ENCODE data around the gene RAB20. TPM values are rescaled to one million over a fixed set of nuclear protein-coding genes. Genes with fewer than 3 reads are reported as not detected.
"Not testable (repeated sequence)": the region's sequence is repeated elsewhere in the genome, so short reads cannot be mapped to it uniquely, and the experiment has no call there.

Gene RAB20
- total RNA-seq, 1 donor = 4.7 TPM

DNA sequence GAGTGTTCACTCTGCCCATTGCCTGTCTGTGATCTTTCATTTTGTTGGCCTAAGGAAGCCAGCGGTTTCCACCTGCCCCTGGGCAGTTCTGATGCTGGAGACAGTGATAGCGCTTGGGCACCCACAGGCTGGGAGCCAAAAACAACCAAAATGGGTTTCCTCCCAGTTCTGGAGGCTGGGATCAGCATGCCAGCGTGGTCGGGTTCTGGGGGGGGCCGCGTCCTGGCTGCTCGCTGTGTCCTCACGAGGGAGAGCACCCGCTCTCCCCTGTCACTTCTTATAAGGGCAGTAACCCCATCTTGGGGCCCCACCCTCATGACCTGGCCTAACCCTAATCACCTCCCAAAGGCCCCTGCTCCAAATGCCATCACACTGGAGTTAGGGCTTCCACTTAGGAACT, 67.9 kb downstream of the RAB20 start:
- TF ChIP-seq, protein P1, sequence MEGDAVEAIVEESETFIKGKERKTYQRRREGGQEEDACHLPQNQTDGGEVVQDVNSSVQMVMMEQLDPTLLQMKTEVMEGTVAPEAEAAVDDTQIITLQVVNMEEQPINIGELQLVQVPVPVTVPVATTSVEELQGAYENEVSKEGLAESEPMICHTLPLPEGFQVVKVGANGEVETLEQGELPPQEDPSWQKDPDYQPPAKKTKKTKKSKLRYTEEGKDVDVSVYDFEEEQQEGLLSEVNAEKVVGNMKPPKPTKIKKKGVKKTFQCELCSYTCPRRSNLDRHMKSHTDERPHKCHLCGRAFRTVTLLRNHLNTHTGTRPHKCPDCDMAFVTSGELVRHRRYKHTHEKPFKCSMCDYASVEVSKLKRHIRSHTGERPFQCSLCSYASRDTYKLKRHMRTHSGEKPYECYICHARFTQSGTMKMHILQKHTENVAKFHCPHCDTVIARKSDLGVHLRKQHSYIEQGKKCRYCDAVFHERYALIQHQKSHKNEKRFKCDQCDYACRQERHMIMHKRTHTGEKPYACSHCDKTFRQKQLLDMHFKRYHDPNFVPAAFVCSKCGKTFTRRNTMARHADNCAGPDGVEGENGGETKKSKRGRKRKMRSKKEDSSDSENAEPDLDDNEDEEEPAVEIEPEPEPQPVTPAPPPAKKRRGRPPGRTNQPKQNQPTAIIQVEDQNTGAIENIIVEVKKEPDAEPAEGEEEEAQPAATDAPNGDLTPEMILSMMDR (IDR thresholded peaks at IDR 0.05; ENCODE audit: insufficient read depth, low read depth, low read length) = no peak
- no peak overlapping the region for H3K4me3 ChIP-seq (ENCODE audit: low read depth, low read length)

DNA sequence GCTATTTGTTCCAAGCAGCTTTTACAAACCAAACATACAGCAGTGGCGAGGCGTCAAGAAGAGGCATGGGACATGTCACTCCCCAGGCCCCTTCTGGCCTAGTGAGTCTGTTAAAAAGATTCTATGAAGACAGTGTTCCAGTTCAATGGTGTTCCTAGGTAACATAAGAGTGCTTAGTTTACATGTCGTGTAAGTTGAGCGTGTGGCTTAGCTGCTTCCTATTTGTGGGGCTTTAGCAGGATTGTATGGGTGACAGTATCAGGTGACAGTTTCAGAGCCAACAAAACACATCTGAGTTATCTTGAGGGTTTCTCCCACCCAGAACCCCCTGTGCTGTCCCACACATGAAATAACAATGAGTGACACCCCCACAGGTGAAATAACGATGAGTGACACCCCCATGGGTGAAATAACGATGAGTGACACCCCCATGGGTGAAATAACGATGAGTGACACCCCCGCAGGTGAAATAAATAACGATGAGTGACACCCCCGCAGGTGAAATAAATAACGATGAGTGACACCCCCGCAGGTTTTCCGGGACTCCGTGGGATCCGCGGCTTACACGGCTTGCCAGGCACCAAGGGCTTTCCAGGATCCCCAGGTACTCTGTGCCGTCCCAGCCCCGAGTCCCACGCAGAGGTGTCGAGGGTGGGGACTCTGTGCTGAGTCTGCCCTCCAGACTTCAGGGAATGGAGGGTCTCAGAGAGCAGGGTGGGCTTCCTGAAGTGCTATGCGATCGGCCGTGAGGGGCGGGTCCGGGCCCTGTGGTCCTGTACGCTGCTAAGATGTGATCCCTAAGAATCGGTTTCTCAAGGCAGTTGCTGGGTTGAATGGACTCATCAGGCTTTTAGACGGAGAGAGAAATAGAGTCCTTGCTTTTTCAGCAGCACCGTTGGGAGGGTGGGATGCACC, 68.6 kb downstream of the RAB20 start:
- H3K4me3 ChIP-seq (ENCODE audit: low read depth, low read length) = no peak overlapping the region
- TF ChIP-seq, protein P1 (IDR thresholded peaks at IDR 0.05; ENCODE audit: insufficient read depth, low read depth, low read length) = no peak
- no peak for DNase-seq (ENCODE audit: low read depth)

More for the DNA sequence above, 67.9 kb downstream of the RAB20 start:
- no peak for DNase-seq (ENCODE audit: low read depth)

DNA sequence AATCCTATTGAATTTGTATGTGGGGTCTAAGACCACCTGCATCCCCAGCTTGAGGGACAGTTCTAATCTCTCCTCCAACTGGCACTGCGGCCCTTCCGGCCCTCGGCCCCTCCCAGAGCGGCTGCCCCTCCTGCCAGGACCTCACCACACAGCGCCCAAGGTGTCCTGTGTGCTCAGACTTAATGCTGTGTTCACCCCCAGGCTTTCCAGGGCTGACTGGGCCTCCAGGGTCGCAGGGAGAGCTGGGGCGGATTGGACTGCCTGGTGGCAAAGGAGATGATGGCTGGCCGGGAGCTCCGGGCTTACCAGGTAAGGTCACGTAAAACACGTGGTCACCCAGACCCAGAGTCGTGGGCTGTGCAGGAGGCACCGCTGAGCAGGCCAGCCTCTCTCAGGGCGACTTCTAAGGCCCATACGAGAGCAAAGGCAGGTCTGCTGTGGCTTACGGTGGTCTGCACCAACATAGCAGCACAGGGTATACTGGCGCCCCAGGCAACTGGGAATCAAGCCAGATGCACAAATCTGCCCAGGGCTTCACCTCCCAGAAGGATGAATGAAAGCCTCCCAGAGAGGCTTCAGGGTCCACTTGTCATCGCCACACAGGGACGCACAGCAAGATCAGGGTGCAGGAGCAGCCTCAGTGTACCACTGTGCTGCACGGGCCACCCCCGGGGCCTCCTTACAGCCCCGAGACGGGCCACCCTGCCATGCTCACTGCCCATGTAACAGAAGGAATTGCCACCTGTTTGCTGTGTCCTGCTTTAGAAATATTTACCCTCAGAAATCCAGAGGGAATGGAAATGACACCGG, 69.4 kb downstream of the RAB20 start:
- no peak for DNase-seq (ENCODE audit: low read depth)
- no peak overlapping the region for H3K4me3 ChIP-seq (ENCODE audit: low read depth, low read length)
- TF ChIP-seq, protein P1 (IDR thresholded peaks at IDR 0.05; ENCODE audit: insufficient read depth, low read depth, low read length) = no peak

DNA sequence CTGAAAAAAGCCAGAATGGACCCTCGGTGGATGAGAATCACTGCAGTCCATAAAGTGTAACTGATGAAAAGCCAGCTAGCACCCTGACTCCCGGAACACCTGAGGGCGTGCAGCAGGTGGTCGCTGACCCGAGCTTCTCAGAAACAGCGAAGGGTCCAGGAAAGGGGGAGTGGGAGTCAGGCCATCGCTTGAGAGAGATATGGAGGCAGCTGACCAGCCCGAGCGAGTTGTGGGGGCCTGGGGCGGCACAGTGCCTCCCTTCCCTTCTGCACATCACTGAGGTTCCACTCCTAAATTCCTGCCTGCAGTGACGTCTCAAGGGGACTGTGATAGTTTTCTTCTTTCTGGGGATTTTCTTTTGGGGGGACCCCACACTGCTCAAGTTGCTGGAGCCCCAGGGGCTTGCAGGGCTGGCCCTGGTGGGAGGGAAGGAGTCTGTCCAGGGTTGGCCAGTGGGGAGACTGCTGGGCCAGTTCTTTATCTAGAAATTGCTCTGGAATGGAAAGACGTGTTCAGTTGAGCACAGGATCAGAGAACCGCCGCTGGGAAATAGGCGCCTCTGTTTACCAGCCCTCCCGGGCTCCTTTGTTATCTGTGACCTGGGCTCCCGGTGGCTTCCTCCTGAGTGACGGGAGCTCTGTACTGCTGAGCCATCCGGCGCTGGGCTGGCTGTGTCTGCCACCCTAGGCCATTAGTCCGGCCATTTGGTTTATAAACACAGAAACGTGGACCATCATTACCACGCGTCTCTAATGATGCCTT, 71.3 kb downstream of the RAB20 start:
- no peak for DNase-seq (ENCODE audit: low read depth)
- no peak overlapping the region for H3K4me3 ChIP-seq (ENCODE audit: low read depth, low read length)
- TF ChIP-seq, protein P1 (IDR thresholded peaks at IDR 0.05; ENCODE audit: insufficient read depth, low read depth, low read length) = no peak

DNA sequence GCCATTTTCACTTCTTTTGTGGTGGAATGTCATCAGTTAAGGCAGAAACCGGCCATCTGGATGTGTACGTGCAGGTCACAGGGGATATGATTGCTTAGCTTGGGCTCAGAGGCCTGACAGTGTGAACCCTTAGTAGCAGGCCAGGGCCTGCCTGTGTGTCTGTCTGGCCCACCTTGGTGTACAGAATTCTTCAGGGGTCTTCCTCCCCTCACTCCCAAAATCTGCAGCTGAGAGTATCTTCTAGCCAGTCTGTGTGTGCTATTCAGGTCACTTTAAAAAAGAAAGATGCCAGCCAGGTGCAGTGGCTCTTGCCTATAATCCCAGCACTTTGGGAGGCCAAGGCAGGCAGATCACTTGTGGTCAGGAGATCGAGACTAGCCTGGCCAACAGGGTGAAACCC, 74.6 kb downstream of the RAB20 start:
- peak; percentile 42 for DNase-seq (ENCODE audit: low read depth)
- H3K4me3 ChIP-seq (ENCODE audit: low read depth, low read length) = not testable (repeated sequence)

DNA sequence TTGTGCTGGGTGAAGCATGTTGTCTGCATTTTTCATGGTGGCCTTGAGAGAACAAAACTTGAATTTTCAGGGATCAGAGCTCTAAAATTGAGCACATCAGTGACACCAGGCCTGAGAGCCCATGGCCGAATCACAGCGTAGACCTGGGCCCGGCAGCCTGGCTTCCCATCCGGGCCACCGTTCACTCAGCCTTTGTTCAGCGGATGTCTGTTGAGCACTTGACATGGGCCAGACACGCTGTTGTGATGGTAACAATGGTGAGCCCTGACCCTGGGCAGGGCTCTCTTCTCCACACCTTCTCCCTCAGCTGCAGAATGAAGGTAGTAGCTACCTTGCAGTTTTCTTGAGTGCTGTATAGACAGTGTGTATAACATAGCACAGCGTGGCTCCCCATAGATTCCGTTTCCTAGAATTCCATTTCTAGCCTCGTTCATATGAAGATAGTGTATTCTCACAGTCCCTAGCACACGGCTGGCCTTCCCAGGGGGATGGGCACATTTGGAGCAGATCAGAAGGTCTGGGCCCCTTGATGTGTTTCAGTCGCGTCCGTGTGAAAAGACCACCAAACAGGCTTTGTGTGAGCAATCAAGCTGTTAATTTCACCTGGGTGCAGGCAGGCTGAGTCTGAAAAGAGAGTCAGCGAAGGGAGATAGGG, 75.3 kb downstream of the RAB20 start:
- no peak for DNase-seq (ENCODE audit: low read depth)
- no peak overlapping the region for H3K4me3 ChIP-seq (ENCODE audit: low read depth, low read length)
- TF ChIP-seq, protein P1 (IDR thresholded peaks at IDR 0.05; ENCODE audit: insufficient read depth, low read depth, low read length) = no peak

Data from fibroblast of villous mesenchyme (primary cell).